Vagina (tissue), 2 donors: Measurements from ENCODE around the gene RUNX2. TPM values are rescaled to one million over a fixed set of nuclear protein-coding genes. Genes with fewer than 3 reads are reported as not detected.

ENCODE experiments used
- DNase-seq, 2 donors: peaks; one replicate each; pipeline ENCODE4 v3.0.0-alpha.2; 2017; ENCODE audit errors: extremely low spot score in 2 of 2
- H3K27ac ChIP-seq: fragments of 200-600 bp; sonication (generic); one replicate; pipeline ENCODE4 v1.5.1; 2019
- H3K27me3 ChIP-seq: fragments of 200-600 bp; sonication (generic); one replicate; pipeline ENCODE4 v1.5.1; 2019
- H3K36me3 ChIP-seq, 2 donors: fragments of 200-600 bp; sonication (generic); one replicate each; pipeline ENCODE4 v1.5.1; 2017 to 2019
- H3K4me1 ChIP-seq: fragments of 200-600 bp; sonication (generic); one replicate; pipeline ENCODE4 v1.5.1; 2019
- H3K4me3 ChIP-seq, 2 donors: fragments of 200-600 bp; sonication (generic); 1 replicate in 1 of 2; 2 replicates in 1 of 2; pipeline ENCODE4 v1.5.1; 2016 to 2019
- H3K9me3 ChIP-seq: fragments of 200-600 bp; sonication (generic); one replicate; pipeline ENCODE4 v1.5.1; 2019
- POLR2A ChIP-seq, 2 donors: fragments of 450-650 bp; IDR thresholded peaks; one replicate each; pipeline ENCODE4 v1.6.1; 2017; ENCODE audit warnings: antibody characterized with exemption in 2 of 2, mild to moderate bottlenecking in 2 of 2, moderate library complexity in 2 of 2
- POLR2AphosphoS5 ChIP-seq, 2 donors: sonication (generic); formaldehyde crosslinking; IDR thresholded peaks; one replicate each; pipeline ENCODE4 v1.9.0; 2017; ENCODE audit warnings: antibody characterized with exemption in 2 of 2, mild to moderate bottlenecking in 2 of 2, low read depth in 1 of 2; ENCODE audit not compliant: insufficient read depth in 1 of 2
- intact Hi-C: fragments of 100-400 bp; cut with DNase I; formaldehyde crosslinking; loops from one replicate; pipeline ENCODE4 v1.15.1; 2023
- total RNA-seq: library from RNA; depleted of rRNA; stranded (reverse); fragments of >200 nt; gene quantifications from one replicate; pipeline ENCODE4 v1.2.3, GENCODE V29; 2016
- TF ChIP-seq, protein P1 (sequence below), 3 experiments: fragments of 450-650 bp in 2 of 3; fragments of 200-600 bp in 1 of 3; sonication (generic) in 1 of 3; IDR thresholded peaks; one replicate each; pipeline ENCODE4 v1.5.1; 2017 to 2019; ENCODE audit warnings: antibody characterized with exemption in 3 of 3, mild to moderate bottlenecking in 2 of 3, moderate library complexity in 2 of 3

The RUNX2 gene
- total RNA-seq, 1 donor from 2014 or later, result 13.0 TPM

DNA sequence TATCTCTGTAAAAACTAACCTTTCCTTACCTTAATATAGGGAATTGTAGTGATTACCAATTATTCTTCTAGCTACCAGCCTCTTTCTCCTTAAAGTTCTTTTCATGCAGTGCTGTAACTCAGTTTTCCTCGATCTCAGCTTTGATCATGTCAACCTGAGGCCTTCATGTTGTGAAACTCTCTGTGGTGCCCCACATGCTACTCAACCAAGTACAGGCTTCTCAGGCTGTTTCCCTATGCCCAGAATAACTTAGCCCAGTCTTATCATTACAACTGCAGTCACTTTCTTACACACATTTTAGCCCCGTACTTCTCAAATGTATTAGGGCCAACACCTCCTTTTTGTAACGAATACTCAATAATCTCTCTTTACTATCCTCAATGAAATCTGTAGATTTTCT lies 139.7 kb downstream of the RUNX2 start:
- H3K27ac ChIP-seq, result no peak overlapping the region
- no peak overlapping the region for H3K4me3 ChIP-seq
- intact Hi-C loops, result no loop called here
- H3K27me3 ChIP-seq, result no peaks in the 10 kb centered on the region
- no peaks in the 10 kb centered on the region for H3K36me3 ChIP-seq
- no peak for DNase-seq
- H3K4me1 ChIP-seq, result no peaks in the 10 kb centered on the region
- no peaks in the 10 kb centered on the region for H3K9me3 ChIP-seq
- TF ChIP-seq POLR2A (IDR thresholded peaks at IDR 0.05), result no peak
- no peak for TF ChIP-seq POLR2AphosphoS5 (IDR thresholded peaks at IDR 0.05; ENCODE audit: insufficient read depth in 1 of 2, low read depth in 1 of 2)
- TF ChIP-seq, protein P1, sequence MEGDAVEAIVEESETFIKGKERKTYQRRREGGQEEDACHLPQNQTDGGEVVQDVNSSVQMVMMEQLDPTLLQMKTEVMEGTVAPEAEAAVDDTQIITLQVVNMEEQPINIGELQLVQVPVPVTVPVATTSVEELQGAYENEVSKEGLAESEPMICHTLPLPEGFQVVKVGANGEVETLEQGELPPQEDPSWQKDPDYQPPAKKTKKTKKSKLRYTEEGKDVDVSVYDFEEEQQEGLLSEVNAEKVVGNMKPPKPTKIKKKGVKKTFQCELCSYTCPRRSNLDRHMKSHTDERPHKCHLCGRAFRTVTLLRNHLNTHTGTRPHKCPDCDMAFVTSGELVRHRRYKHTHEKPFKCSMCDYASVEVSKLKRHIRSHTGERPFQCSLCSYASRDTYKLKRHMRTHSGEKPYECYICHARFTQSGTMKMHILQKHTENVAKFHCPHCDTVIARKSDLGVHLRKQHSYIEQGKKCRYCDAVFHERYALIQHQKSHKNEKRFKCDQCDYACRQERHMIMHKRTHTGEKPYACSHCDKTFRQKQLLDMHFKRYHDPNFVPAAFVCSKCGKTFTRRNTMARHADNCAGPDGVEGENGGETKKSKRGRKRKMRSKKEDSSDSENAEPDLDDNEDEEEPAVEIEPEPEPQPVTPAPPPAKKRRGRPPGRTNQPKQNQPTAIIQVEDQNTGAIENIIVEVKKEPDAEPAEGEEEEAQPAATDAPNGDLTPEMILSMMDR (IDR thresholded peaks at IDR 0.05), result no peak

DNA sequence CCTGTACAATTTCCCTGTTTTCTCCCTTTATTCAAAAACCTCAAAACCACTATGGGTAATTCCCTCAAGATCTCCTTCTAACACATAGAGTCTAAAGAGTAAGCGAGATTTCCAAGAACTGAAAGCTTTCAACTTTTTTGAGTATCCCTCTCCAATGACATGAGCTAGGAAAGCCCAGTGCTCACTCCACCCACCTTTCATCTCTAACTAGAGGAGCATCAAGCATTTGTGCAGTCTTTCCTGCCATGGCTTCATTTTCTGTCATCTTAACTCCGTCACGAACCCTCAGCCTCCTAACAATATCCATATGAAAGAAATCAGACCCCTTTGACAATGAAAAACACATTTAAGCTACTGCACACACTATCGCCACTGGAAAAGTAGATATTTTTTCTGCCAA lies 141.5 kb downstream of the RUNX2 start:
- Histone ChIP-seq H3K27me3 (no peaks in the 10 kb centered on the region), H3K36me3 (no peaks in the 10 kb centered on the region), H3K4me3 (no peak overlapping the region), H3K9me3 (no peaks in the 10 kb centered on the region), H3K27ac (no peak overlapping the region), H3K4me1 (no peaks in the 10 kb centered on the region)
- intact Hi-C loops, result no loop called here
- no peak for DNase-seq
- TF ChIP-seq POLR2AphosphoS5 (IDR thresholded peaks at IDR 0.05; ENCODE audit: insufficient read depth in 1 of 2, low read depth in 1 of 2) (no peak), POLR2A (IDR thresholded peaks at IDR 0.05) (no peak)
- TF ChIP-seq, protein P1 (IDR thresholded peaks at IDR 0.05), result no peak

DNA sequence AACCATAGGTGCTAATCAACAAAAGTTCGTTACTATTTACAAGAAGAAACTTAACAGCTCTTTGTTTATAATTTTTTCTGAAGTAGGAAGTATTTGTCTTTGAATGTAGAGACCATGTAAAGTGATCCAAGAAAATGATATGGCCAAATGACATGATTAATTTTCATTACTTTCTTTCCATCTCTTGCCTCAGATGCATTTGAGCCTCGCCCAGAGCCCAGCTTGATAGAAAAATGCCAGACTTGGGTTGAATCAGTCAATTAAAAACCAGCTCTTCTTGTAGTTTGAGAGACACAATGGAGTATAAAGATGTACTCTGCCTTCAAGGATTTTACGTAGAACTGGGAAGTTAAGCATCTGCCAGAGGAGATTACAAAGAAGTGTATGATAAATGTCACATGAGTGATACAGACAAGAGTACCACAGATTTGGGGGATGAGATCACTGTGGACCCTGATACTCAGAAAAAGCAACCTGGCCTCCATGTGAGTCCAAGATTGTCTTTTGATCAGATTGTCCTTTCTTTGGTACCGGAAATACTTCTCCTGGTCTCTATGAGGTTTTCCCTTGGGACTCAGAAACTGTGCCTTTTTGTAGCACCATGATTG lies 142.1 kb downstream of the RUNX2 start:
- intact Hi-C loops, result no loop called here
- peaks cover 3% of the 10 kb centered on the region for H3K4me1 ChIP-seq
- H3K9me3 ChIP-seq, result no peaks in the 10 kb centered on the region
- H3K4me3 ChIP-seq, result no peak overlapping the region
- no peaks in the 10 kb centered on the region for H3K27me3 ChIP-seq
- TF ChIP-seq, protein P1 (IDR thresholded peaks at IDR 0.05), result no peak
- TF ChIP-seq POLR2AphosphoS5 (IDR thresholded peaks at IDR 0.05; ENCODE audit: insufficient read depth in 1 of 2, low read depth in 1 of 2) (no peak), POLR2A (IDR thresholded peaks at IDR 0.05) (no peak)
- DNase-seq, result no peak
- no peaks in the 10 kb centered on the region for H3K36me3 ChIP-seq
- H3K27ac ChIP-seq, result no peak overlapping the region

DNA sequence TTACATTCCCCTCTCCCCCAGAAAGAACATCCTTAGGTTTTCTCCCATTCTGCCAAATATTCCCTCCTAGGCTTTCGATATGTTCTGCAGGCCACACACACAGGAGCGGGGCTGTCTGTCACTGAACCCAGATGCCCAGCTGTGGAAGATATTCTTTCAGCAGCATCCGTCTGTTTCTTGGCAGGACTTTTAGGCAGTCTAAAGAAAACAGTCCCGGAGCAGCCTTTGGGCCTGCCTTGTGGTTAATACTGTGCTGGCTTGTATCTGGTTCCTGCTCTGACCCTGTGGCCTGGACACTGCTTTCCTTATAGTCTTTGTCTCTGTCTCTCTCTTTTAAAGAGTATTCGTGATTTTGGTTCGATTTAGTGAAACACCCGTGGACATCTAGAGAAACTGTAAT lies 144.3 kb downstream of the RUNX2 start:
- no peak overlapping the region for H3K27ac ChIP-seq
- TF ChIP-seq POLR2A (IDR thresholded peaks at IDR 0.05), result no peak
- no peak for TF ChIP-seq POLR2AphosphoS5 (IDR thresholded peaks at IDR 0.05; ENCODE audit: insufficient read depth in 1 of 2, low read depth in 1 of 2)
- TF ChIP-seq, protein P1 (IDR thresholded peaks at IDR 0.05), result no peak
- intact Hi-C loops, result no loop called here
- DNase-seq, result no peak
- H3K9me3 ChIP-seq, result no peaks in the 10 kb centered on the region
- no peaks in the 10 kb centered on the region for H3K36me3 ChIP-seq
- H3K27me3 ChIP-seq, result no peaks in the 10 kb centered on the region
- no peak overlapping the region for H3K4me3 ChIP-seq
- H3K4me1 ChIP-seq, result peaks cover 10% of the 10 kb centered on the region

DNA sequence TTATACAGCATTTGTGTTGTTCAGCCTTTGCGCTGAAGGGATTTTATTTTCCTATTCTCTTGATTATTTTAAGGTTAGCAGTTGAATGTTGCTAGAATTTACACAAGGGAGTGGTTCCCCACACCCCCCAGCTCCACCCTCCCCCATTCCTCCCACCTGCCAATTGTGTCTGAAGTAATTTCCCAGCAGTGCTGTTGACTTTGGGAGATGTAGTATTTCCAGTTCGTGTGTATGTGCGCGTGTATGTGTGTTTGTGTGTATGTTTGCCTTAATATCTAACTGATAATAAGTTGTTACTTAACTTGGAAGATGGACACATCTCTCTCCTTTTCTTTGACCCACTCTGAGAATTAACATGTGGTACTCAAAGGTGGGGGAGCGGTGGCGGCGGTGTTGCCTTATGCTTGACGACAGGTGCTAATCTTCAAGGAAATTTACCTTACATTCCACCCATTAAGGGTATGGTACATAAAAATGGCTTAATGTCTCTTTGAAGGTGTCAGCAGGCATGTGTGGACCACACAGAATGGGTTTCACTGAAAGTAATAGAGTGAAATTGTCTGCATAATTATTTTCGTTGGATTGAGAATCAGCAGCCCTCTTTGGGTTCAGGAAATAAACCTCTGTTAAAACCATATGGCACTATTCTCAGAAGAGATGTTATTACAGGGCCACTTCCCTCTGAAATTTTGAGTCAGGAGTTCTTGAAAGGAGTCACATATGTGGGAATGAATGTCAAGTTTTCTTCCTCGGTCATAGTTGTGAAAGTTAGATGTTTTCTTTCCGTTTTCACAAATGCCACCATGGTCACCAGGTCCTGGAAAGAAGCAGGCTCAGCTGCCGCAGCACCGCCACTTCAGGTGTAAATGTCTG lies 145.2 kb downstream of the RUNX2 start:
- Histone ChIP-seq H3K4me3 (no peak overlapping the region), H3K9me3 (no peaks in the 10 kb centered on the region), H3K4me1 (peaks cover 10% of the 10 kb centered on the region), H3K36me3 (no peaks in the 10 kb centered on the region), H3K27ac (no peak overlapping the region), H3K27me3 (no peaks in the 10 kb centered on the region)
- intact Hi-C loops, result no loop called here
- TF ChIP-seq, protein P1 (IDR thresholded peaks at IDR 0.05), result no peak
- TF ChIP-seq POLR2AphosphoS5 (IDR thresholded peaks at IDR 0.05; ENCODE audit: insufficient read depth in 1 of 2, low read depth in 1 of 2) (no peak), POLR2A (IDR thresholded peaks at IDR 0.05) (no peak)
- no peak for DNase-seq
